K562 (cell line): Measurements from ENCODE around the gene SLC25A21. TPM values are rescaled to one million over a fixed set of nuclear protein-coding genes. Genes with fewer than 3 reads are reported as not detected.

Source experiments
- ATAC-seq: fragments of 200-7000 bp; cut with Tn5 transposase; 3 replicates; pipeline ENCODE4 v1.9.1; 2020; ENCODE audit warnings: moderate library complexity
- BruUV-seq: library from RNA; stranded (reverse); fragments of 400-500 nt; replicated peaks from 2 replicates; lab custom pipeline; 2021; lab: Mats Ljungman, UMichigan
- CTCF ChIA-PET: fragments of 300-600 bp; formaldehyde crosslinking; extraction: SDS; loops from one replicate; lab custom pipeline; 2021; ENCODE audit warnings: low intra/inter-chr PET ratio; lab: Yijun Ruan, JAX
- POLR2A ChIA-PET: fragments of 300-600, 350-650 bp; sonication (Branson Sonifier 250); formaldehyde crosslinking; extraction: SDS; loops from one replicate; lab custom pipeline; 2021; ENCODE audit warnings: antibody characterized with exemption, inconsistent platforms; lab: Yijun Ruan, JAX
- DNase-seq, 4 experiments: peaks; one replicate each; pipeline versions ENCODE4 v3.0.0 to v3.0.0-alpha.2; 2011 to 2018; ENCODE audit warnings: low spot score in 3 of 4, mixed read lengths in 3 of 4; ENCODE audit errors: extremely low read depth in 1 of 4
- FAIRE-seq: peaks from 2 replicates; lab custom pipeline; 2011; peaks lifted over from hg19 to GRCh38; lab: Jason Lieb, UNC
- H2AFZ ChIP-seq: 2 replicates; pipeline ENCODE4 v1.6.0; 2011; ENCODE audit warnings: low read depth, low read length, control low read depth, inconsistent platforms
- H3K27ac ChIP-seq: fragments of 200-600 bp; 3 replicates; pipeline ENCODE4 v1.8.0; 2011; ENCODE audit warnings: low read depth, mild to moderate bottlenecking, control low read depth, inconsistent platforms, low read length, moderate library complexity, mixed read lengths; ENCODE audit errors: extremely low read depth
- H3K27me3 ChIP-seq, 2 experiments: fragments of 300-600 bp in 1 of 2; 2 replicates in 1 of 2; 3 replicates in 1 of 2; pipeline versions ENCODE4 v1.6.0 to v1.8.0; 2011; ENCODE audit warnings: inconsistent platforms in 2 of 2, low read length in 2 of 2, mild to moderate bottlenecking in 1 of 2, mixed read lengths in 1 of 2, moderate library complexity in 1 of 2; ENCODE audit not compliant: control insufficient read depth in 2 of 2, insufficient read depth in 2 of 2
- H3K36me3 ChIP-seq: fragments of 300-600 bp; 3 replicates; pipeline ENCODE4 v1.8.0; 2011; ENCODE audit warnings: mild to moderate bottlenecking, low read length, inconsistent platforms; ENCODE audit not compliant: control insufficient read depth, insufficient read depth
- H3K4me1 ChIP-seq, 2 experiments: fragments of 200-600 bp in 1 of 2; replicated peaks in 1 of 2; 2 replicates in 1 of 2; 3 replicates in 1 of 2; pipeline versions ENCODE4 v1.5.1 to v1.8.0; 2011; ENCODE audit warnings: inconsistent platforms in 2 of 2, low read length in 2 of 2, mild to moderate bottlenecking in 1 of 2, mixed read lengths in 1 of 2, moderate library complexity in 1 of 2; ENCODE audit not compliant: control insufficient read depth in 2 of 2, insufficient read depth in 2 of 2
- H3K4me2 ChIP-seq: 2 replicates; pipeline ENCODE4 v1.6.1; 2011; ENCODE audit warnings: low read length, control low read depth, inconsistent platforms, mixed read lengths; ENCODE audit not compliant: insufficient read depth
- H3K4me3 ChIP-seq: fragments of 200-600 bp; sonication (generic), shearing (Covaris generic); 2 replicates; pipeline ENCODE4 v1.5.1; 2016; ENCODE audit warnings: control low read depth, inconsistent platforms
- H3K79me2 ChIP-seq: fragments of 200-600 bp; 3 replicates; pipeline ENCODE4 v1.8.0; 2011; ENCODE audit warnings: low read length, inconsistent platforms; ENCODE audit not compliant: control insufficient read depth, insufficient read depth
- H3K9ac ChIP-seq, 2 experiments: 2 replicates each; pipeline versions ENCODE4 v1.6.0 to v1.6.1; 2011; ENCODE audit warnings: low read depth in 2 of 2, low read length in 2 of 2, control low read depth in 1 of 2, inconsistent platforms in 1 of 2, mild to moderate bottlenecking in 1 of 2, mixed read lengths in 1 of 2; ENCODE audit not compliant: insufficient read depth in 1 of 2
- H3K9me1 ChIP-seq: one replicate; pipeline ENCODE4 v1.6.0; 2011; ENCODE audit warnings: inconsistent platforms, mild to moderate bottlenecking, low read length, moderate library complexity; ENCODE audit not compliant: control insufficient read depth, insufficient read depth
- H3K9me3 ChIP-seq: replicated peaks from 2 replicates; pipeline ENCODE4 v1.5.1; 2011; ENCODE audit warnings: low read depth, low read length, inconsistent platforms; ENCODE audit not compliant: control insufficient read depth, insufficient read depth
- H4K20me1 ChIP-seq: replicated peaks from 2 replicates; pipeline ENCODE4 v1.6.1; 2011; ENCODE audit warnings: low read length, inconsistent platforms, mixed read lengths; ENCODE audit not compliant: control insufficient read depth, insufficient read depth
- BRF2 ChIP-seq: IDR thresholded peaks from 3 replicates; pipeline ENCODE4 v1.6.1; 2011; ENCODE audit warnings: borderline replicate concordance, mild to moderate bottlenecking; ENCODE audit not compliant: insufficient read length, insufficient read depth
- CEBPG ChIP-seq, 3 experiments: fragments of 200-800 bp in 1 of 3; sonication (Bioruptor generic) in 1 of 3; sonication (generic) in 1 of 3; formaldehyde crosslinking in 1 of 3; IDR thresholded peaks in 2 of 3; conservative IDR thresholded peaks in 1 of 3; 2 replicates each; pipeline versions ENCODE4 v1.6.1 to v1.8.0; 2016 to 2022; ENCODE audit warnings: missing compliant biosample characterization in 2 of 3, missing genetic modification characterization in 2 of 3, mild to moderate bottlenecking in 1 of 3, missing genetic modification reagents in 1 of 3
- GABPA ChIP-seq: fragments of 200-800 bp; sonication (Bioruptor generic); conservative IDR thresholded peaks from 2 replicates; pipeline ENCODE4 v1.6.1; 2016; ENCODE audit warnings: low read depth, missing genetic modification characterization, missing compliant biosample characterization
- GATAD2A ChIP-seq: fragments of 450-650 bp; IDR thresholded peaks from 2 replicates; pipeline ENCODE4 v1.6.1; 2017
- MTF1 ChIP-seq: fragments of 250-450 bp; sonication (Bioruptor Pico); IDR thresholded peaks from 2 replicates; pipeline ENCODE4 v1.9.0; 2021; ENCODE audit warnings: moderate library complexity, mild to moderate bottlenecking, inconsistent platforms, borderline replicate concordance
- NR2F6 ChIP-seq: fragments of 450-650 bp; formaldehyde crosslinking; IDR thresholded peaks from 2 replicates; pipeline ENCODE4 v1.4.0; 2020; ENCODE audit warnings: mild to moderate bottlenecking
- RBBP5 ChIP-seq: fragments of 200-600 bp; sonication (generic); IDR thresholded peaks from 2 replicates; pipeline ENCODE4 v1.6.1; 2012; ENCODE audit warnings: borderline replicate concordance, mild to moderate bottlenecking, low read length, control low read depth, inconsistent platforms; ENCODE audit not compliant: insufficient read depth, poor library complexity, severe bottlenecking
- SMC3 ChIP-seq: conservative IDR thresholded peaks from 2 replicates; pipeline ENCODE4 v1.6.1; 2011; ENCODE audit warnings: low read depth, low read length, improper control_type of control experiment; ENCODE audit not compliant: insufficient read depth
- ZFP30 ChIP-seq: fragments of 250-450 bp; sonication (Bioruptor Pico); IDR thresholded peaks from 2 replicates; pipeline ENCODE4 v1.8.0; 2022; ENCODE audit warnings: moderate library complexity, mild to moderate bottlenecking, inconsistent platforms, borderline replicate concordance
- WGBS: fragments of 100-300 bp; shearing (Covaris generic); methylation state at CpG from one replicate; pipeline ENCODE4 v1.1.6; 2016; ENCODE audit warnings: low coverage, mixed read lengths; ENCODE audit not compliant: insufficient coverage; ENCODE audit errors: missing lambda C conversion rate; 5-methylcytosine and 5-hydroxymethylcytosine counted together
- in situ Hi-C: fragments of 300-500 bp; cut with MboI; formaldehyde crosslinking; loops from 4 replicates; pipeline ENCODE4 v1.15.0; 2018; ENCODE audit warnings: inconsistent platforms, mixed read lengths
- intact Hi-C: fragments of 100-400 bp; cut with micrococcal nuclease; formaldehyde crosslinking; loops from 2 replicates; pipeline ENCODE4 v1.14.2; 2022
- polyA plus RNA-seq, 8 experiments: library from polyadenylated mRNA; depleted of rRNA in 4 of 8; stranded (reverse) in 5 of 8; unstranded in 3 of 8; fragments of >200 nt; fragmentation: Nextera tagmentation in 2 of 8; fragmentation: Illumina TruSeq in 1 of 8; extraction: Ambion mirVana in 2 of 8; extraction: Trizol in 1 of 8; gene quantifications; 2 replicates each; pipeline versions ENCODE4 v1.2.1 to v1.2.3, GENCODE V29; 2011 to 2014; ENCODE audit warnings: inconsistent platforms in 1 of 8, missing spikeins in 1 of 8
- total RNA-seq, 7 experiments: library from RNA; depleted of rRNA in 6 of 7; stranded (reverse); fragments of >200 nt in 6 of 7; fragmentation: Illumina TruSeq in 2 of 7; extraction: Trizol in 2 of 7; gene quantifications; 2 replicates each; pipeline versions ENCODE4 v1.2.1 to v1.2.3, GENCODE V29; 2011 to 2021; ENCODE audit warnings: low replicate concordance in 1 of 7
- TF ChIP-seq, protein P1 (sequence below): sonication (generic); formaldehyde crosslinking; IDR thresholded peaks from 2 replicates; pipeline ENCODE4 v1.8.0; 2022; ENCODE audit warnings: mild to moderate bottlenecking, missing genetic modification reagents, borderline replicate concordance

The SLC25A21 gene
- total and polyA plus RNA-seq, 9 of the 15 experiments (the other 6 are each of a cell fraction or from before 2014, with no cell fraction given), result 15.2 to 46.7 (median 28.7) TPM

DNA sequence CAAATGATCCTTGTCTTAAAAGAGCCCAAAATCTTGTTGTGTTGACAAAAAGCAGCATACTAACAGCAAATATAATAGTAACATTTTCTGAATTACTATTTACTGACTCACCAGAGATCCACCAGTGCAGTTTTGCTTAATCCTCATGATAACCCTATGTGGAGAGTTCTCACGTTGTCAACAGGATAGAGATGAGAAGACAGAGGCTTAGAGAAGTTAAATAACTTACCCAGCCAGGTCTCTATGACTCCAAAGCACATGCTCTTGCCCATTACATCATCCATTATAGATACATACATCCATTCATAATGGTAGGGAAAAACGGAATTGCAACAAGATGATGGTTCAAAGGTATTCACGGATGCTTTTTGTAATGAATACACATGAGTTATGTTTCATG lies 398.8 kb downstream of the SLC25A21 start:
- H4K20me1 ChIP-seq, result no peaks in the 10 kb centered on the region
- peaks cover 0 to 11% of the 10 kb centered on the region in 2 experiments; a peak in 3 of 5 replicates for H3K4me1 ChIP-seq
- H3K36me3 ChIP-seq, result no peaks in the 10 kb centered on the region
- DNase-seq, result no peak
- BruUV-seq, result no TSS peak
- TF ChIP-seq CEBPG (CRISPR knock-in tag; IDR thresholded peaks at IDR 0.05) (no peak), CEBPG (tag; conservative IDR thresholded peaks at IDR 0.05 in 1 of 2, IDR thresholded peaks at IDR 0.05 in 1 of 2) (peak in 1 of 2 experiments; percentile 46; a peak in 2 of 4 replicates), SMC3 (no peak), GABPA (tag) (no peak)
- no peak for FAIRE-seq
- in situ Hi-C loops, result no loop called here
- no peak overlapping the region for H3K4me2 ChIP-seq
- H3K9me1 ChIP-seq, result no peaks in the 10 kb centered on the region
- POLR2A ChIA-PET, result interaction anchor here (0.6 kb wide), 1 partner anchor 39 kb away, joined by 3 read pairs; no protein-coding TSS in a partner anchor
- no peak overlapping the region for H2AFZ ChIP-seq
- H3K27ac ChIP-seq, result no peak overlapping the region
- H3K79me2 ChIP-seq, result no peaks in the 10 kb centered on the region
- H3K9ac ChIP-seq, result no peak overlapping the region
- WGBS, result 31% methylated on average over 3 of the region's 3 CpGs
- no peaks in the 10 kb centered on the region for H3K9me3 ChIP-seq
- H3K4me3 ChIP-seq, result no peak overlapping the region
- ATAC-seq, result peak; percentile 58; the same call in 2 of the 3 replicates
- H3K27me3 ChIP-seq, result no peaks in the 10 kb centered on the region
- intact Hi-C loops, result loop anchor here (5.0 kb wide), 1 partner anchor 169 kb away; no protein-coding TSS in a partner anchor
- CTCF ChIA-PET, result interaction anchor here (1.0 kb wide), 1 partner anchor 169 kb away, joined by 4 read pairs; no protein-coding TSS in a partner anchor

- Histone ChIP-seq H3K4me2 (no peak overlapping the region), H3K4me1 (peaks cover 0 to 15% of the 10 kb centered on the region in 2 experiments; a peak in 4 of 5 replicates), H3K9me1 (no peaks in the 10 kb centered on the region), H3K79me2 (no peaks in the 10 kb centered on the region), H3K9me3 (no peaks in the 10 kb centered on the region), H3K27ac (no peak overlapping the region), H3K9ac (no peak overlapping the region), H3K4me3 (no peak overlapping the region), H4K20me1 (no peaks in the 10 kb centered on the region), H3K36me3 (no peaks in the 10 kb centered on the region), H2AFZ (no peak overlapping the region), H3K27me3 (no peaks in the 10 kb centered on the region)
- ATAC-seq, result peak; percentile 92
- WGBS, result 3% methylated on average over 3 of the region's 3 CpGs
- peak; percentile 59 to 81 (median 73) for DNase-seq
- in situ Hi-C loops (no loop called here), intact Hi-C loops (loop anchor here (5.0 kb wide), 1 partner anchor 169 kb away; no protein-coding TSS in a partner anchor)
- ChIA-PET CTCF (interaction anchor here (0.7 to 1.0 kb wide), 2 partner anchors 169 to 377 kb away, joined by 3 to 4 read pairs; no protein-coding TSS in a partner anchor), POLR2A (interaction anchor here (0.6 kb wide), 1 partner anchor 40 kb away, joined by 3 read pairs; no protein-coding TSS in a partner anchor)
- FAIRE-seq, result peak; percentile 90
- no TSS peak for BruUV-seq
- TF ChIP-seq GATAD2A (no peak), RBBP5 (no peak), ZFP30 (CRISPR knock-in tag) (no peak), BRF2 (no peak), MTF1 (CRISPR knock-in tag) (no peak), NR2F6 (CRISPR knock-in tag) (no peak)
- TF ChIP-seq, protein P1, sequence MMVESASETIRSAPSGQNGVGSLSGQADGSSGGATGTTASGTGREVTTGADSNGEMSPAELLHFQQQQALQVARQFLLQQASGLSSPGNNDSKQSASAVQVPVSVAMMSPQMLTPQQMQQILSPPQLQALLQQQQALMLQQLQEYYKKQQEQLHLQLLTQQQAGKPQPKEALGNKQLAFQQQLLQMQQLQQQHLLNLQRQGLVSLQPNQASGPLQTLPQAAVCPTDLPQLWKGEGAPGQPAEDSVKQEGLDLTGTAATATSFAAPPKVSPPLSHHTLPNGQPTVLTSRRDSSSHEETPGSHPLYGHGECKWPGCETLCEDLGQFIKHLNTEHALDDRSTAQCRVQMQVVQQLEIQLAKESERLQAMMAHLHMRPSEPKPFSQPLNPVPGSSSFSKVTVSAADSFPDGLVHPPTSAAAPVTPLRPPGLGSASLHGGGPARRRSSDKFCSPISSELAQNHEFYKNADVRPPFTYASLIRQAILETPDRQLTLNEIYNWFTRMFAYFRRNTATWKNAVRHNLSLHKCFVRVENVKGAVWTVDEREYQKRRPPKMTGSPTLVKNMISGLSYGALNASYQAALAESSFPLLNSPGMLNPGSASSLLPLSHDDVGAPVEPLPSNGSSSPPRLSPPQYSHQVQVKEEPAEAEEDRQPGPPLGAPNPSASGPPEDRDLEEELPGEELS (CRISPR knock-in tag), result no peak
Measured at GRCh38 chr14:36773136-36773540, 399.3 kb downstream of the SLC25A21 start.
